ENCODE data around the gene GABBR1. TPM values are rescaled to one million over a fixed set of nuclear protein-coding genes. Genes with fewer than 3 reads are reported as not detected.

GABBR1 gene
- total RNA-seq, 1 donor from 2014 or later, result 138 TPM

GRCh38 chr6:29590218-29590808 is 42.7 kb downstream of the GABBR1 start:
- no peak overlapping the region for H3K27ac Mint-ChIP-seq
- no peak for DNase-seq (ENCODE audit: low spot score in 2 of 2, unreplicated experiment in 2 of 2)
- no peak for TF ChIP-seq CTCF (IDR thresholded peaks at IDR 0.05; ENCODE audit: unreplicated experiment)
- no peak overlapping the region for H3K4me3 Mint-ChIP-seq
- H3K4me1 Mint-ChIP-seq, result peaks cover 4% of the 10 kb centered on the region
- peaks cover 41% of the 10 kb centered on the region for H3K27me3 Mint-ChIP-seq (ENCODE audit: low read depth)
- H3K36me3 Mint-ChIP-seq, result no peaks in the 10 kb centered on the region
- no peaks in the 10 kb centered on the region for H3K9me3 Mint-ChIP-seq

DNA sequence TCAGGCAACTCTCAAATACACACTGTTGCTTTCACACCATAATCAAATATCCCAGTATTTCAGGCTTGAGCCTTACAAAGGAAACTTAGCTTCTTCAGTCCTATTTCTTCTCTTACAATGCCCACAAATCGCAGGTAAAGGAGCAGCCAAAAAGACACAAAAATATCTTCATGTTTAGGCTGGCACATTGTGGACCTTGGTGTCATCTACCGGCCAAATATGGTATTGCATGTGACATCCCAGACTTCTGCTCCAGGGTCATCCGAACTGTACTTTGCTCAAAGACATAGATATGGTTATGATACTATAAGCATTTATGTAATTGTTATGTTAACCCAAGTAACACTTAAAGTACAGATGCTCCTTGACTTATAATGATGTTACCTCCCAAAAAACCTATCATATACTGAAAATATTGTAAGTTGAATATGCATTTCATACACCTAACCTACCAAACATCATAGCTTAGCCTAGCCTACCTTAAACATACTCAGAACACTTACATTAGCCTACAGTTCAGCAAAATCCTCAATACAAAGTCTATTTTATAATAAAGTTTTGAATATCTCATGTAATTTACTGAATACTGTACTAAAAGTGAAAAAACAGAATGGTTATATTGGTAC is 43.4 kb downstream of the GABBR1 start:
- no peaks in the 10 kb centered on the region for H3K36me3 Mint-ChIP-seq
- H3K27me3 Mint-ChIP-seq (ENCODE audit: low read depth), result peaks cover 49% of the 10 kb centered on the region
- H3K27ac Mint-ChIP-seq, result no peak overlapping the region
- TF ChIP-seq CTCF (IDR thresholded peaks at IDR 0.05; ENCODE audit: unreplicated experiment), result peak; percentile 98
- H3K9me3 Mint-ChIP-seq, result no peaks in the 10 kb centered on the region
- peaks cover 4% of the 10 kb centered on the region for H3K4me1 Mint-ChIP-seq
- DNase-seq (ENCODE audit: low spot score in 2 of 2, unreplicated experiment in 2 of 2), result peak in 1 of 2 experiments; percentile 59
- no peak overlapping the region for H3K4me3 Mint-ChIP-seq

GRCh38 chr6:29584821-29585220 is 48.2 kb downstream of the GABBR1 start, which contains the start of gene OR2H2:
Gene OR2H2 (plus strand): TSS chr6:29585121. CDS start chr6:29587945, 2,824 bp downstream.
- no peak within 1 kb of the TSS for H3K27ac Mint-ChIP-seq
- H3K4me3 Mint-ChIP-seq, result no peak within 1 kb of the TSS
- no peak for DNase-seq (ENCODE audit: low spot score in 2 of 2, unreplicated experiment in 2 of 2)
- H3K9me3 Mint-ChIP-seq, result no peaks in the 10 kb centered on the region
- TF ChIP-seq CTCF (IDR thresholded peaks at IDR 0.05; ENCODE audit: unreplicated experiment), result no peak
- no peaks in the 10 kb centered on the region for H3K4me1 Mint-ChIP-seq
- H3K27me3 Mint-ChIP-seq (ENCODE audit: low read depth), result peaks cover 72% of the 10 kb centered on the region
- H3K36me3 Mint-ChIP-seq, result no peaks in the 10 kb centered on the region

DNA sequence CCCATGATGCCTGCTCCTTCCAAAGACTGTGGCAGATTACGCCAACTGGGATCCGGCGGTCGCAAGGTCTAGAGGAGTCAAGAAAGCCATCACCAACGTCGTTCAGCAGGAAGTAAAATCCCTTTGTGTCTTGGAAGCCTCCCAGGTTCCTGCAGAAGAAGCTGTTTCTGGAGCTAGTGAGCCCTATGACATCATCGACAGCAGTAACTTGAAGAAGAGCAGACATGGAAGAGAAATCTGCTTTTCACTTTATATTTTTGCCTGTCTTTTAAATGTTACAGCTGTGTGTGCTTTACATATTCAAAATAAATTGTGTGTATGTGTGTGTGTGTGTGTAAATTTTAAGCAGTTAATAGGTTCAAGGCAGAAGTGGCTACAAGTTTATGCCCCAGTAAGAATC is 55.4 kb downstream of the GABBR1 start:
- Mint-ChIP-seq H3K9me3 (no peaks in the 10 kb centered on the region), H3K27me3 (ENCODE audit: low read depth) (peaks cover 62% of the 10 kb centered on the region), H3K27ac (no peak overlapping the region), H3K4me1 (no peaks in the 10 kb centered on the region), H3K36me3 (no peaks in the 10 kb centered on the region), H3K4me3 (no peak overlapping the region)
- DNase-seq (ENCODE audit: low spot score in 2 of 2, unreplicated experiment in 2 of 2), result no peak
- no peak for TF ChIP-seq CTCF (IDR thresholded peaks at IDR 0.05; ENCODE audit: unreplicated experiment)

DNA sequence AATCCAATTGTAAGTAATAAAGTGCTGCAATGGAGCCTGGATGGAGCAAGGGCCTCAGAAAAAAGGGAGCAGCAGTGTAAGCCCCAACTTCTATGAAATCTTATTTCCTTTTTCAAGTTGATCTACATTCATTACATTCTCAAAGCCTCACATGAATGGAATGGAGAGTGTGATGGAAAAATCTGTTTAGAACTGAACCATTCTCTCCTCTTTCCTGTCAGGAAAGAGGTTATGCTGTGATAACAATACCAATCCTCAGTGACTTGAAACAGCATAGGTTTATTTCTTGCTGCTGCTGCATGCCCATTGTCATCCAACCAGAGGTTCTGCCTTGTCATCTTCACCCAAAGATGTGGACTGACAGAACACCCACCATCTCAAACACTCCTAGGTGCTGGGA is 56.9 kb downstream of the GABBR1 start:
- no peaks in the 10 kb centered on the region for H3K9me3 Mint-ChIP-seq
- H3K27me3 Mint-ChIP-seq (ENCODE audit: low read depth), result peaks cover 68% of the 10 kb centered on the region
- TF ChIP-seq CTCF (IDR thresholded peaks at IDR 0.05; ENCODE audit: unreplicated experiment), result no peak
- no peaks in the 10 kb centered on the region for H3K4me1 Mint-ChIP-seq
- H3K4me3 Mint-ChIP-seq, result no peak overlapping the region
- DNase-seq (ENCODE audit: low spot score in 2 of 2, unreplicated experiment in 2 of 2), result no peak
- no peak overlapping the region for H3K27ac Mint-ChIP-seq
- H3K36me3 Mint-ChIP-seq, result no peaks in the 10 kb centered on the region
